ENCODE data around the gene ENOPH1. TPM values are rescaled to one million over a fixed set of nuclear protein-coding genes. Genes with fewer than 3 reads are reported as not detected.

The ENOPH1 gene
- total RNA-seq (2022; extraction: Qiagen RNA extraction), result 28.4 to 33.2 TPM (median 31.5 TPM) in 5 replicates

GRCh38 chr4:82430193-82430963 lies at the start of gene ENOPH1, which contains the start of gene HNRNPDL:
Gene ENOPH1 (plus strand): TSS chr4:82430590. CDS start chr4:82430830, 240 bp downstream.
Gene HNRNPDL (minus strand): TSS chr4:82430462. CDS start chr4:82429690, 772 bp downstream.

Other genes with a start within 250 kb of the ENOPH1 start
- 215 to 303 TPM (median 222 TPM) in 5 replicates for gene HNRNPD, start 56.6 kb upstream of the ENOPH1 start, total RNA-seq (2022; extraction: Qiagen RNA extraction)
- gene HNRNPDL, start 128 bp upstream of the ENOPH1 start, total RNA-seq (2022; extraction: Qiagen RNA extraction), result 223 to 360 TPM (median 270 TPM) in 5 replicates
- 0.87 to 1.2 TPM (median 0.98 TPM) in 5 replicates for gene TMEM150C, start 131.4 kb downstream of the ENOPH1 start, total RNA-seq (2022; extraction: Qiagen RNA extraction)